Fibroblast of the aortic adventitia (primary cell): Measurements from ENCODE around the gene ZMIZ1. TPM values are rescaled to one million over a fixed set of nuclear protein-coding genes. Genes with fewer than 3 reads are reported as not detected.

Experiments
- DNase-seq: peaks from one replicate; pipeline ENCODE4 v3.0.0-alpha.2; 2010; ENCODE audit warnings: low read depth
- H3K4me3 ChIP-seq: 2 replicates; pipeline ENCODE4 v1.5.1; 2011; ENCODE audit warnings: low read depth, mild to moderate bottlenecking, control low read depth, low read length, moderate library complexity
- CTCF ChIP-seq: IDR thresholded peaks from 2 replicates; pipeline ENCODE4 v1.5.1; 2011; ENCODE audit warnings: mild to moderate bottlenecking, low read length, control low read depth, inconsistent platforms; ENCODE audit not compliant: insufficient read depth
- total RNA-seq: library from RNA; depleted of rRNA; stranded (reverse); fragments of >200 nt; gene quantifications from 2 replicates; pipeline ENCODE4 v1.2.3, GENCODE V29; 2012; ENCODE audit warnings: low replicate concordance

The ZMIZ1 gene
- total RNA-seq, 1 donor: 28.1 TPM

GRCh38 chr10:79078367-79079053, 9.7 kb downstream of the ZMIZ1 start:
- H3K4me3 ChIP-seq: no peak overlapping the region
- no peak for DNase-seq
- TF ChIP-seq CTCF: no peak

- no peak for TF ChIP-seq CTCF
- DNase-seq: no peak
- no peak overlapping the region for H3K4me3 ChIP-seq
These were observed 10.3 kb downstream of the ZMIZ1 start for GRCh38 chr10:79079054-79079397.

GRCh38 chr10:79079490-79080355, 11.0 kb downstream of the ZMIZ1 start:
- DNase-seq: peak; percentile 51
- no peak for TF ChIP-seq CTCF
- H3K4me3 ChIP-seq: no peak overlapping the region

GRCh38 chr10:79081353-79082034, 12.7 kb downstream of the ZMIZ1 start:
- TF ChIP-seq CTCF: peak; percentile 20
- DNase-seq: peak; percentile 93
- no peak overlapping the region for H3K4me3 ChIP-seq

- no peak for DNase-seq
These were observed 13.2 kb downstream of the ZMIZ1 start for GRCh38 chr10:79082035-79082373.

More at GRCh38 chr10:79082035-79082373, 13.2 kb downstream of the ZMIZ1 start:
- no peak overlapping the region for H3K4me3 ChIP-seq
- TF ChIP-seq CTCF: no peak
